OCI-LY1 (cell line): ENCODE data around the gene CBLN1.

ENCODE experiments used
- H2AFZ ChIP-seq: fragments of 200-600 bp; sonication (generic), shearing (Covaris generic); 2 replicates; pipeline ENCODE4 v1.6.0; 2014; ENCODE audit warnings: antibody characterized with exemption, mild to moderate bottlenecking, low read length
- H3F3A ChIP-seq: fragments of 200-600 bp; sonication (generic), shearing (Covaris generic); 2 replicates; pipeline ENCODE4 v1.6.0; 2014; ENCODE audit warnings: mild to moderate bottlenecking, antibody characterized with exemption, low read length, moderate library complexity; ENCODE audit not compliant: insufficient read depth
- H3K27ac ChIP-seq: fragments of 200-600 bp; sonication (generic); 2 replicates; pipeline ENCODE4 v1.5.1; 2014; ENCODE audit warnings: low read length, mixed run types, mild to moderate bottlenecking, low read depth; ENCODE audit not compliant: poor library complexity, severe bottlenecking
- H3K27me3 ChIP-seq: fragments of 200-600 bp; sonication (generic); 2 replicates; pipeline ENCODE4 v1.6.0; 2014; ENCODE audit warnings: antibody characterized with exemption, mild to moderate bottlenecking, low read length, moderate library complexity; ENCODE audit not compliant: insufficient read depth
- H3K36me3 ChIP-seq: fragments of 200-600 bp; sonication (generic); 2 replicates; pipeline ENCODE4 v1.6.1; 2014; ENCODE audit warnings: mild to moderate bottlenecking, antibody characterized with exemption, low read length, moderate library complexity, mixed read lengths; ENCODE audit not compliant: insufficient read depth
- H3K4me1 ChIP-seq: fragments of 200-600 bp; sonication (generic); 2 replicates; pipeline ENCODE4 v1.5.1; 2014; ENCODE audit warnings: mild to moderate bottlenecking, low read length, moderate library complexity; ENCODE audit not compliant: insufficient read depth, severe bottlenecking
- H3K4me2 ChIP-seq: fragments of 200-600 bp; sonication (generic), shearing (Covaris generic); 2 replicates; pipeline ENCODE4 v1.6.1; 2014; ENCODE audit warnings: low read length
- H3K4me3 ChIP-seq: fragments of 200-600 bp; sonication (generic); 2 replicates; pipeline ENCODE4 v1.5.1; 2014; ENCODE audit warnings: low read length, low read depth, mild to moderate bottlenecking, mixed read lengths; ENCODE audit not compliant: poor library complexity, severe bottlenecking
- H3K79me2 ChIP-seq: fragments of 200-600 bp; shearing (Covaris generic); 2 replicates; pipeline ENCODE4 v1.6.1; 2016; ENCODE audit warnings: mixed run types, low read length, mixed read lengths; ENCODE audit not compliant: insufficient read depth
- H3K9ac ChIP-seq: fragments of 200-600 bp; sonication (generic), shearing (Covaris generic); 2 replicates; pipeline ENCODE4 v1.6.1; 2014; ENCODE audit warnings: mild to moderate bottlenecking, low read length, mixed read lengths
- H3K9me2 ChIP-seq: fragments of 200-600 bp; sonication (generic), shearing (Covaris generic); 2 replicates; pipeline ENCODE4 v1.6.1; 2014; ENCODE audit warnings: low read depth, mild to moderate bottlenecking, low read length, mixed read lengths
- H3K9me3 ChIP-seq: fragments of 200-600 bp; shearing (Covaris generic); 2 replicates; pipeline ENCODE4 v1.6.1; 2014; ENCODE audit warnings: low read length, mixed read lengths
- H4K20me1 ChIP-seq: fragments of 200-600 bp; sonication (generic), shearing (Covaris generic); 2 replicates; pipeline ENCODE4 v1.6.0; 2016; ENCODE audit warnings: mild to moderate bottlenecking, low read length; ENCODE audit not compliant: insufficient read depth
- EZH2 ChIP-seq: fragments of 200-600 bp; sonication (generic), shearing (Covaris generic); IDR thresholded peaks from 2 replicates; pipeline ENCODE4 v1.8.0; 2017; ENCODE audit warnings: borderline replicate concordance, mixed run types, mild to moderate bottlenecking, antibody characterized with exemption, low read length, moderate library complexity, mixed read lengths
- TF ChIP-seq, protein P1 (sequence below): fragments of 200-600 bp; sonication (generic), shearing (Covaris generic); IDR thresholded peaks from 2 replicates; pipeline ENCODE4 v1.5.1; 2017; ENCODE audit warnings: mild to moderate bottlenecking, antibody characterized with exemption, low read length, moderate library complexity, mixed read lengths

Gene CBLN1

DNA sequence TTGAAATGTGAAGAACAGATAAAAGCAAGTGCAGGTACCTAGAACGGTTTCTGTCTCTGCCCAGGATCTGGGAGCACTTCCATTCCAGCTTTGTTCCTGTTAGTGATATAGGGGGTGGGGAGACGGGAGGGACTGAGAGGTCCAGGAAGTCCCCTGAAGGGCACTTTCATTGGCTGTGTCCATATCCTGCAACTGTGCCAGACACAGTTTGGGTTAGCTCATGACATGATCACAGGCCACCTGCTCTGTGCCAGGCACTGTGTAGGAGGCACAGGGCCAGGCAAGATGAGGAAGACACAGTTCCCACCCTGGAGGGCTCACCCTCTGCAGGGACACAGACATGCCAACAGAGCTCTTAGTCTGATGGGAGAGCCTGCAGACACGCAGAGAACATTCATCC is 7.9 kb downstream of the CBLN1 start:
- TF ChIP-seq, protein P1, sequence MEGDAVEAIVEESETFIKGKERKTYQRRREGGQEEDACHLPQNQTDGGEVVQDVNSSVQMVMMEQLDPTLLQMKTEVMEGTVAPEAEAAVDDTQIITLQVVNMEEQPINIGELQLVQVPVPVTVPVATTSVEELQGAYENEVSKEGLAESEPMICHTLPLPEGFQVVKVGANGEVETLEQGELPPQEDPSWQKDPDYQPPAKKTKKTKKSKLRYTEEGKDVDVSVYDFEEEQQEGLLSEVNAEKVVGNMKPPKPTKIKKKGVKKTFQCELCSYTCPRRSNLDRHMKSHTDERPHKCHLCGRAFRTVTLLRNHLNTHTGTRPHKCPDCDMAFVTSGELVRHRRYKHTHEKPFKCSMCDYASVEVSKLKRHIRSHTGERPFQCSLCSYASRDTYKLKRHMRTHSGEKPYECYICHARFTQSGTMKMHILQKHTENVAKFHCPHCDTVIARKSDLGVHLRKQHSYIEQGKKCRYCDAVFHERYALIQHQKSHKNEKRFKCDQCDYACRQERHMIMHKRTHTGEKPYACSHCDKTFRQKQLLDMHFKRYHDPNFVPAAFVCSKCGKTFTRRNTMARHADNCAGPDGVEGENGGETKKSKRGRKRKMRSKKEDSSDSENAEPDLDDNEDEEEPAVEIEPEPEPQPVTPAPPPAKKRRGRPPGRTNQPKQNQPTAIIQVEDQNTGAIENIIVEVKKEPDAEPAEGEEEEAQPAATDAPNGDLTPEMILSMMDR, result no peak
- TF ChIP-seq EZH2, result no peak
- no peaks in the 10 kb centered on the region for H3K27me3 ChIP-seq
- H3F3A ChIP-seq, result no peaks in the 10 kb centered on the region
- no peaks in the 10 kb centered on the region for H3K79me2 ChIP-seq
- H3K9me3 ChIP-seq, result no peaks in the 10 kb centered on the region
- no peaks in the 10 kb centered on the region for H3K4me1 ChIP-seq
- no peak overlapping the region for H3K4me3 ChIP-seq
- H3K36me3 ChIP-seq, result no peaks in the 10 kb centered on the region
- no peak overlapping the region for H3K27ac ChIP-seq
- H3K9me2 ChIP-seq, result no peaks in the 10 kb centered on the region
- H4K20me1 ChIP-seq, result no peaks in the 10 kb centered on the region
- no peak overlapping the region for H2AFZ ChIP-seq
- H3K9ac ChIP-seq, result no peak overlapping the region
- H3K4me2 ChIP-seq, result no peak overlapping the region

DNA sequence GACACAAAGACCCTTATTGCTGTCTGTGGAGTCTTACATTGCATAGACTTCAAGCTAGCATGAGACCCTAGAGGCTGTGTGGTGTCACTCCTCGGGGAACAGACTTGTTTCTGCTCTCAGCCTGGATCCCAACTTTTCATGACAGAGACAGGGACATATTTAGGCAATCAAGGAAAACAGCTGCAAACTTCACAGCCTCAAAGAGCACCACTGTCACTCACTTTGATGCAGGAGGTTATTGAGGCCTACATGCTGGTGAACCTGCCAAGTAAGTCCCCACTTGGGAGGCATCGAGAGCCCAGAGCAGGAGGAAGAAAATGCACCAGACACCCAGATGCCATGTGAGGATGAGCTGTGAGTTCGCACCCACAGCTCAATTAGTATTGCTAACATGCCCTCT is 10.3 kb downstream of the CBLN1 start:
- Histone ChIP-seq H3K36me3 (no peaks in the 10 kb centered on the region), H3K9me2 (no peaks in the 10 kb centered on the region), H3F3A (no peaks in the 10 kb centered on the region), H3K27ac (no peak overlapping the region), H3K9ac (no peak overlapping the region), H3K79me2 (no peaks in the 10 kb centered on the region), H3K4me1 (no peaks in the 10 kb centered on the region), H3K4me2 (no peak overlapping the region), H3K4me3 (no peak overlapping the region), H3K9me3 (no peaks in the 10 kb centered on the region), H2AFZ (no peak overlapping the region), H4K20me1 (no peaks in the 10 kb centered on the region), H3K27me3 (no peaks in the 10 kb centered on the region)
- no peak for TF ChIP-seq EZH2
- TF ChIP-seq, protein P1, result no peak

DNA sequence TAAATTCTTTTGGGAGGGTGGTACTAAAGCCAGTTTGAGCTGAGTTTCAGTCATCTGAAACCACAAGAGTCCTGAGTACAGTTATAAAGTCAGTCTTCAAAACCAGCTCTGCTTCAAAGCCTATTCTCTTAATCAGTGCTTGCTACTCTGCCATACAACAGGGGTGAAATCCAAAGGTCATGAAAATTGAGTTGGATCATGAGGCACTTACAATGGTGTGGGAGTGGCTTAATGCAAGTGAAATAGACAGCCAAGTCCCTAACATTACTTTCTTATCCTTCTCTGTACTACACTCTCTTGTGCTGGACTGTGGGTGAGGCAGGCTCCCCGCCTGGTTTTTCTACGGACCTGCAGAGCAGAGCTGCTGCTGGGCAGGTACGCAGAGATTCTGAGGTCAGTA is 12.4 kb downstream of the CBLN1 start:
- Histone ChIP-seq H3K9me3 (no peaks in the 10 kb centered on the region), H3K4me1 (no peaks in the 10 kb centered on the region), H3K27me3 (no peaks in the 10 kb centered on the region), H3K36me3 (no peaks in the 10 kb centered on the region), H3F3A (no peaks in the 10 kb centered on the region), H3K4me2 (no peak overlapping the region), H3K27ac (no peak overlapping the region), H3K79me2 (no peaks in the 10 kb centered on the region), H2AFZ (no peak overlapping the region), H4K20me1 (no peaks in the 10 kb centered on the region), H3K9me2 (no peaks in the 10 kb centered on the region), H3K4me3 (no peak overlapping the region), H3K9ac (no peak overlapping the region)
- TF ChIP-seq EZH2, result no peak
- TF ChIP-seq, protein P1, result no peak
